Measurements from ENCODE around the gene KHDC4.

The KHDC4 gene

GRCh38 chr1:155969377-155969791, 35.2 kb upstream of the KHDC4 start:
- Histone ChIP-seq H3K4me2 (peak overlapping the region; percentile 100), H3K36me3 (peaks cover 85% of the 10 kb centered on the region), H3K4me3 (peak overlapping the region; percentile 51; the same call in 1 of the 2 replicates), H3K27me3 (no peaks in the 10 kb centered on the region), H4K20me1 (peaks cover 100% of the 10 kb centered on the region), H3K9ac (peak overlapping the region; percentile 72), H3K9me3 (no peaks in the 10 kb centered on the region), H3K27ac (peak overlapping the region; percentile 99), H3K4me1 (peaks cover 100% of the 10 kb centered on the region)
- TF ChIP-seq Cebpa-rat (IDR thresholded peaks at IDR 0.05) = no peak

- H3K27me3 ChIP-seq = no peaks in the 10 kb centered on the region
- no peak for TF ChIP-seq Cebpa-rat (IDR thresholded peaks at IDR 0.05)
- H3K36me3 ChIP-seq = peaks cover 83% of the 10 kb centered on the region
- H3K9me3 ChIP-seq = no peaks in the 10 kb centered on the region
- peak overlapping the region; percentile 99 for H3K27ac ChIP-seq
- H4K20me1 ChIP-seq = peaks cover 99% of the 10 kb centered on the region
- H3K4me3 ChIP-seq = peak overlapping the region; percentile 51
- H3K4me1 ChIP-seq = peaks cover 99% of the 10 kb centered on the region
- H3K4me2 ChIP-seq = peak overlapping the region; percentile 100
- peak overlapping the region; percentile 72 for H3K9ac ChIP-seq
Observed at GRCh38 chr1:155968670-155969069, 34.5 kb upstream of the KHDC4 start.

GRCh38 chr1:155968051-155968400, 33.8 kb upstream of the KHDC4 start:
- Histone ChIP-seq H4K20me1 (peaks cover 99% of the 10 kb centered on the region), H3K27ac (peak overlapping the region; percentile 99), H3K4me1 (peaks cover 99% of the 10 kb centered on the region), H3K36me3 (peaks cover 85% of the 10 kb centered on the region), H3K9ac (peak overlapping the region; percentile 72), H3K4me2 (peak overlapping the region; percentile 100), H3K4me3 (peak overlapping the region; percentile 51), H3K9me3 (no peaks in the 10 kb centered on the region), H3K27me3 (no peaks in the 10 kb centered on the region)
- no peak for TF ChIP-seq Cebpa-rat (IDR thresholded peaks at IDR 0.05)

GRCh38 chr1:155967341-155968050, 33.3 kb upstream of the KHDC4 start:
- no peaks in the 10 kb centered on the region for H3K9me3 ChIP-seq
- peaks cover 99% of the 10 kb centered on the region for H4K20me1 ChIP-seq
- H3K4me3 ChIP-seq = peak overlapping the region; percentile 51
- peak overlapping the region; percentile 99 for H3K27ac ChIP-seq
- peaks cover 85% of the 10 kb centered on the region for H3K36me3 ChIP-seq
- H3K27me3 ChIP-seq = no peaks in the 10 kb centered on the region
- H3K4me2 ChIP-seq = peak overlapping the region; percentile 100
- peaks cover 99% of the 10 kb centered on the region for H3K4me1 ChIP-seq
- no peak for TF ChIP-seq Cebpa-rat (IDR thresholded peaks at IDR 0.05)
- H3K9ac ChIP-seq = peak overlapping the region; percentile 72

GRCh38 chr1:155966750-155967149, 32.5 kb upstream of the KHDC4 start:
- TF ChIP-seq Cebpa-rat (IDR thresholded peaks at IDR 0.05) = no peak
- peaks cover 99% of the 10 kb centered on the region for H4K20me1 ChIP-seq
- H3K27me3 ChIP-seq = no peaks in the 10 kb centered on the region
- H3K4me3 ChIP-seq = peak overlapping the region; percentile 51
- H3K4me2 ChIP-seq = peak overlapping the region; percentile 100
- H3K9me3 ChIP-seq = no peaks in the 10 kb centered on the region
- peak overlapping the region; percentile 99 for H3K27ac ChIP-seq
- H3K4me1 ChIP-seq = peaks cover 99% of the 10 kb centered on the region
- peak overlapping the region; percentile 72 for H3K9ac ChIP-seq
- H3K36me3 ChIP-seq = peaks cover 86% of the 10 kb centered on the region

DNA sequence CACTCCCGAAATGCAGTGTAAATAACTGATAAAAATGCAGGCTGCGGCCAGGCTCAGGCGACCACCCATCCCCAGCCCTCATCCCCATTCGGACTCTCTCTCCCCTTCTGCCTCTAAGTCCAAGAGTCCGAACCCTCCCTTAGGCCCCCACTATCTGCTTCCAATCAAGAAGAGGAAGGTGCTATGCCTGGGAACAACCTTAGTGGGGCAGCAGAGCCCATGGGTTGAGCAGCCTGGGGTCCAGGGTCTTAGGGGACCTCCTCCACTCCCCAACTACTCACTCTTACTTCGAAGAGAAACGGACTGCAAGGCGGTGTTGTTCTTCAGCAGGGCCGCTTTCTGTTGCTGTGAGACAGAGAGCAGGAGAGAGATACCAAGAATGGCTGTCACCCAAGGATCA, 31.9 kb upstream of the KHDC4 start:
- Histone ChIP-seq H3K4me1 (peaks cover 99% of the 10 kb centered on the region), H3K27ac (peak overlapping the region; percentile 99)

GRCh38 chr1:155964193-155964592, 30.0 kb upstream of the KHDC4 start:
- Histone ChIP-seq H3K9ac (no peak overlapping the region), H3K27me3 (no peaks in the 10 kb centered on the region), H3K4me1 (peaks cover 99% of the 10 kb centered on the region)

More for the DNA sequence above, 31.9 kb upstream of the KHDC4 start:
- TF ChIP-seq Cebpa-rat (IDR thresholded peaks at IDR 0.05) = no peak
- peak overlapping the region; percentile 100 for H3K4me2 ChIP-seq
- no peaks in the 10 kb centered on the region for H3K9me3 ChIP-seq
- peaks cover 99% of the 10 kb centered on the region for H4K20me1 ChIP-seq
- H3K27me3 ChIP-seq = no peaks in the 10 kb centered on the region
- H3K9ac ChIP-seq = peak overlapping the region; percentile 72; the same call in 1 of the 2 replicates
- peaks cover 92% of the 10 kb centered on the region for H3K36me3 ChIP-seq
- H3K4me3 ChIP-seq = no peak overlapping the region

GRCh38 chr1:155962599-155963211, 28.5 kb upstream of the KHDC4 start:
- no peaks in the 10 kb centered on the region for H3K27me3 ChIP-seq
- peak overlapping the region; percentile 96 for H3K4me2 ChIP-seq
- H3K4me1 ChIP-seq = peaks cover 89% of the 10 kb centered on the region
- no peaks in the 10 kb centered on the region for H3K9me3 ChIP-seq
- peak overlapping the region; percentile 25; the same call in 1 of the 2 replicates for H3K4me3 ChIP-seq
- TF ChIP-seq Cebpa-rat (IDR thresholded peaks at IDR 0.05) = no peak
- peaks cover 99% of the 10 kb centered on the region for H4K20me1 ChIP-seq
- H3K36me3 ChIP-seq = peaks cover 99% of the 10 kb centered on the region
- peak overlapping the region; percentile 67 for H3K27ac ChIP-seq
- peak overlapping the region; percentile 64 for H3K9ac ChIP-seq

More at GRCh38 chr1:155964193-155964592, 30.0 kb upstream of the KHDC4 start:
- no peak overlapping the region for H3K27ac ChIP-seq
- H3K9me3 ChIP-seq = no peaks in the 10 kb centered on the region
- H3K4me3 ChIP-seq = no peak overlapping the region
- peaks cover 99% of the 10 kb centered on the region for H3K36me3 ChIP-seq
- peak overlapping the region; percentile 100; the same call in 1 of the 2 replicates for H3K4me2 ChIP-seq
- peaks cover 99% of the 10 kb centered on the region for H4K20me1 ChIP-seq
- no peak for TF ChIP-seq Cebpa-rat (IDR thresholded peaks at IDR 0.05)

DNA sequence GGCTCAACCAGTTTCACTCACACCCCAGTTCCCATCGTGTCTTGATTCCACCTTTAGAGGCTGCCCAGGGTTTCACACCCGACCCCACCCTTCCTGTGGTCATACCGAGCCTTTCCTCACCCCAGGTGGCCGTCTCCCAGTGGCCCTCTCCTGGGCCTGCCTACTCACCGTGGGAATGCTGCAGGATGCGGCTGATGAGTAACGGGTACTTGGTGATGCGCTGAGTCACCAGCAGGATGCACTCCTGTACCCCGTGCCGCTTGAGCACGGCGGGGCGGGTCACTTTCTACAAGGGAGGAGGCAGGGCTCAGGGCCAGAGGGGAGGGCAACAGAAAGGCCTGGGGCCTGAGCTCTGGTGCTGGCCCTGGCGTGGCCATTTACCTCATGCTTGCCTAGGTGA, 27.7 kb upstream of the KHDC4 start:
- H3K4me2 ChIP-seq = peak overlapping the region; percentile 96
- peak overlapping the region; percentile 35; the same call in 1 of the 2 replicates for H3K9ac ChIP-seq

More for the DNA sequence above, 27.7 kb upstream of the KHDC4 start:
- peak overlapping the region; percentile 67 for H3K27ac ChIP-seq
- no peaks in the 10 kb centered on the region for H3K27me3 ChIP-seq
- H4K20me1 ChIP-seq = peaks cover 99% of the 10 kb centered on the region
- H3K4me3 ChIP-seq = peak overlapping the region; percentile 27; the same call in 1 of the 2 replicates
- H3K4me1 ChIP-seq = peaks cover 82% of the 10 kb centered on the region
- peaks cover 99% of the 10 kb centered on the region for H3K36me3 ChIP-seq
- H3K9me3 ChIP-seq = no peaks in the 10 kb centered on the region
- no peak for TF ChIP-seq Cebpa-rat (IDR thresholded peaks at IDR 0.05)
